ENCODE measurements around the gene ARHGAP28. TPM values are rescaled to one million over a fixed set of nuclear protein-coding genes. Genes with fewer than 3 reads are reported as not detected.

Gene ARHGAP28
- polyA plus RNA-seq, 3 donors from 2014 or later, result not detected

GRCh38 chr18:6773777-6774176, 44.3 kb downstream of the ARHGAP28 start:
- no peaks in the 10 kb centered on the region for H3K4me1 Mint-ChIP-seq
- no peak for DNase-seq
- peaks cover under 1 to 14% (median 7%) of the 10 kb centered on the region in 6 donors for H3K9me3 Mint-ChIP-seq
- H3K27ac Mint-ChIP-seq, result no peak overlapping the region
- no peaks in the 10 kb centered on the region for H3K36me3 Mint-ChIP-seq
- H3K4me3 Mint-ChIP-seq, result no peak overlapping the region
- H3K27me3 Mint-ChIP-seq (ENCODE audit: low read depth in 3 of 3), result peaks cover 1 to 3% (median 3%) of the 10 kb centered on the region in 3 donors

- no peaks in the 10 kb centered on the region for H3K36me3 Mint-ChIP-seq
- no peaks in the 10 kb centered on the region for H3K4me1 Mint-ChIP-seq
- H3K27me3 Mint-ChIP-seq (ENCODE audit: low read depth in 3 of 3), result peaks cover 0 to 1% (median 1%) of the 10 kb centered on the region in 3 donors
- no peak overlapping the region for H3K27ac Mint-ChIP-seq
- no peak overlapping the region for H3K4me3 Mint-ChIP-seq
- peaks cover 0 to 14% (median 8%) of the 10 kb centered on the region in 6 donors for H3K9me3 Mint-ChIP-seq
- DNase-seq, result no peak
Observed at GRCh38 chr18:6775237-6775636, 45.7 kb downstream of the ARHGAP28 start.

- no peak for DNase-seq
- Mint-ChIP-seq H3K27ac (no peak overlapping the region), H3K9me3 (peaks cover 0 to 14% (median 8%) of the 10 kb centered on the region in 6 donors), H3K36me3 (no peaks in the 10 kb centered on the region), H3K27me3 (ENCODE audit: low read depth in 3 of 3) (peaks cover 0 to 1% (median 1%) of the 10 kb centered on the region in 3 donors), H3K4me1 (no peaks in the 10 kb centered on the region), H3K4me3 (no peak overlapping the region)
Observed at GRCh38 chr18:6775702-6776101, 46.2 kb downstream of the ARHGAP28 start.

GRCh38 chr18:6776188-6776587, 46.7 kb downstream of the ARHGAP28 start:
- H3K36me3 Mint-ChIP-seq, result no peaks in the 10 kb centered on the region
- no peak overlapping the region for H3K27ac Mint-ChIP-seq
- no peak for DNase-seq
- H3K4me3 Mint-ChIP-seq, result no peak overlapping the region
- peaks cover 0 to 1% (median 1%) of the 10 kb centered on the region in 3 donors for H3K27me3 Mint-ChIP-seq (ENCODE audit: low read depth in 3 of 3)
- no peaks in the 10 kb centered on the region for H3K4me1 Mint-ChIP-seq
- peaks cover 0 to 14% (median 8%) of the 10 kb centered on the region in 6 donors for H3K9me3 Mint-ChIP-seq

GRCh38 chr18:6777509-6777908, 48.0 kb downstream of the ARHGAP28 start:
- H3K27ac Mint-ChIP-seq, result no peak overlapping the region
- H3K36me3 Mint-ChIP-seq, result no peaks in the 10 kb centered on the region
- no peak for DNase-seq
- H3K27me3 Mint-ChIP-seq (ENCODE audit: low read depth in 3 of 3), result peaks cover 0 to 1% (median 0%) of the 10 kb centered on the region in 3 donors
- no peaks in the 10 kb centered on the region for H3K4me1 Mint-ChIP-seq
- H3K9me3 Mint-ChIP-seq, result peaks cover 0 to 14% (median 8%) of the 10 kb centered on the region in 6 donors
- H3K4me3 Mint-ChIP-seq, result no peak overlapping the region

GRCh38 chr18:6778459-6779247, 49.1 kb downstream of the ARHGAP28 start:
- H3K9me3 Mint-ChIP-seq, result peaks cover 0 to 17% (median 9%) of the 10 kb centered on the region in 6 donors
- no peak overlapping the region for H3K27ac Mint-ChIP-seq
- H3K36me3 Mint-ChIP-seq, result no peaks in the 10 kb centered on the region
- H3K4me3 Mint-ChIP-seq, result no peak overlapping the region
- DNase-seq, result no peak
- H3K27me3 Mint-ChIP-seq (ENCODE audit: low read depth in 3 of 3), result peaks cover 0 to 1% (median 0%) of the 10 kb centered on the region in 3 donors
- H3K4me1 Mint-ChIP-seq, result no peaks in the 10 kb centered on the region

GRCh38 chr18:6781142-6781714, 51.7 kb downstream of the ARHGAP28 start:
- DNase-seq, result no peak
- H3K4me3 Mint-ChIP-seq, result no peak overlapping the region
- no peaks in the 10 kb centered on the region for H3K36me3 Mint-ChIP-seq
- H3K4me1 Mint-ChIP-seq, result no peaks in the 10 kb centered on the region
- H3K27ac Mint-ChIP-seq, result no peak overlapping the region
- no peaks in the 10 kb centered on the region for H3K27me3 Mint-ChIP-seq (ENCODE audit: low read depth in 3 of 3)
- peaks cover 0 to 22% (median 12%) of the 10 kb centered on the region in 6 donors for H3K9me3 Mint-ChIP-seq

- no peak for DNase-seq
- no peaks in the 10 kb centered on the region for H3K36me3 Mint-ChIP-seq
- H3K4me3 Mint-ChIP-seq, result no peak overlapping the region
Observed at GRCh38 chr18:6781796-6782195, 52.3 kb downstream of the ARHGAP28 start.

GRCh38 chr18:6782861-6783260, 53.3 kb downstream of the ARHGAP28 start:
- H3K36me3 Mint-ChIP-seq, result no peaks in the 10 kb centered on the region
- no peaks in the 10 kb centered on the region for H3K4me1 Mint-ChIP-seq
- H3K27me3 Mint-ChIP-seq (ENCODE audit: low read depth in 3 of 3), result no peaks in the 10 kb centered on the region
- H3K27ac Mint-ChIP-seq, result no peak overlapping the region
- no peak overlapping the region for H3K4me3 Mint-ChIP-seq
- H3K9me3 Mint-ChIP-seq, result peaks cover 2 to 23% (median 9%) of the 10 kb centered on the region in 6 donors
- no peak for DNase-seq

More at GRCh38 chr18:6781796-6782195, 52.3 kb downstream of the ARHGAP28 start:
- H3K9me3 Mint-ChIP-seq, result peaks cover 0 to 22% (median 11%) of the 10 kb centered on the region in 6 donors
- H3K27ac Mint-ChIP-seq, result no peak overlapping the region
- H3K27me3 Mint-ChIP-seq (ENCODE audit: low read depth in 3 of 3), result no peaks in the 10 kb centered on the region
- no peaks in the 10 kb centered on the region for H3K4me1 Mint-ChIP-seq

GRCh38 chr18:6784046-6784445, 54.5 kb downstream of the ARHGAP28 start:
- no peak for DNase-seq
- Mint-ChIP-seq H3K27me3 (ENCODE audit: low read depth in 3 of 3) (no peaks in the 10 kb centered on the region), H3K36me3 (no peaks in the 10 kb centered on the region), H3K4me3 (no peak overlapping the region), H3K4me1 (no peaks in the 10 kb centered on the region), H3K27ac (no peak overlapping the region), H3K9me3 (peaks cover 5 to 20% (median 10%) of the 10 kb centered on the region in 6 donors)

GRCh38 chr18:6785001-6785400, 55.5 kb downstream of the ARHGAP28 start:
- DNase-seq, result no peak
- Mint-ChIP-seq H3K4me1 (no peaks in the 10 kb centered on the region), H3K9me3 (peaks cover 5 to 19% (median 10%) of the 10 kb centered on the region in 6 donors), H3K4me3 (no peak overlapping the region), H3K27ac (no peak overlapping the region), H3K27me3 (ENCODE audit: low read depth in 3 of 3) (no peaks in the 10 kb centered on the region), H3K36me3 (no peaks in the 10 kb centered on the region)

GRCh38 chr18:6785411-6785810, 55.9 kb downstream of the ARHGAP28 start:
- H3K4me3 Mint-ChIP-seq, result no peak overlapping the region
- peaks cover 6 to 19% (median 11%) of the 10 kb centered on the region in 6 donors for H3K9me3 Mint-ChIP-seq
- H3K4me1 Mint-ChIP-seq, result no peaks in the 10 kb centered on the region
- peaks cover 0 to under 1% (median 0%) of the 10 kb centered on the region in 3 donors for H3K27me3 Mint-ChIP-seq (ENCODE audit: low read depth in 3 of 3)
- no peak for DNase-seq
- no peaks in the 10 kb centered on the region for H3K36me3 Mint-ChIP-seq
- H3K27ac Mint-ChIP-seq, result no peak overlapping the region

GRCh38 chr18:6792391-6792790, 62.9 kb downstream of the ARHGAP28 start:
- H3K27ac Mint-ChIP-seq, result no peak overlapping the region
- H3K36me3 Mint-ChIP-seq, result no peaks in the 10 kb centered on the region
- H3K9me3 Mint-ChIP-seq, result peaks cover 2 to 19% (median 6%) of the 10 kb centered on the region in 6 donors
- DNase-seq, result no peak
- H3K4me3 Mint-ChIP-seq, result no peak overlapping the region
- H3K4me1 Mint-ChIP-seq, result no peaks in the 10 kb centered on the region
- H3K27me3 Mint-ChIP-seq (ENCODE audit: low read depth in 3 of 3), result peaks cover 0 to 3% (median 0%) of the 10 kb centered on the region in 3 donors

- Mint-ChIP-seq H3K4me1 (no peaks in the 10 kb centered on the region), H3K27me3 (ENCODE audit: low read depth in 3 of 3) (peaks cover 0 to 3% (median 0%) of the 10 kb centered on the region in 3 donors), H3K4me3 (no peak overlapping the region), H3K27ac (no peak overlapping the region), H3K9me3 (peaks cover 0 to 18% (median 6%) of the 10 kb centered on the region in 6 donors), H3K36me3 (no peaks in the 10 kb centered on the region)
- no peak for DNase-seq
Observed at GRCh38 chr18:6793455-6793854, 63.9 kb downstream of the ARHGAP28 start.

All from immature natural killer cell (primary cell).